ENCODE measurements around the gene VPS13D.

DNA sequence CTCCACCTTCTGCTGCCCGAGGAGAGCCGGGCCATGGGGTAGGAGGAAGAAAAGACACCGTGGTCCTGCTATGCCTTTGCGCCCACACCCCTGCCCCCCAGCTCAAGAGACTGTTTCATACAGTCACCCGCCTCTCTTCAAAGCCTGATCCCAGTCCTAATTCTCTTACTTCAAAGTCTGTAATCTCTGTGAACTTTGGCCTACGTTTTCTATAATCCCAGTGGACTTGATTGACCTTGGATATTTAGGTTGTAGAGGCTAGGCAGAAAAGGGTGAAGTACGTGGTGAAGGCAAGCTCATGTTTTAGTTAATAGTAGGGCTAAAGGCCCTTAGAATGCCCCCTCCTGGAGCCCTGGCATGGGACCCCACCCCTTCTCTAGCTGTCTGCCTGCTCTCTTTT is 28.4 kb downstream of the VPS13D start:
- no peak for TF ChIP-seq ETV6 (CRISPR knock-in tag; IDR thresholded peaks at IDR 0.05)
- no peak for TF ChIP-seq CTCF (IDR thresholded peaks at IDR 0.05)
- no peak for TF ChIP-seq ZNF138 (CRISPR knock-in tag; conservative IDR thresholded peaks at IDR 0.05)
- TF ChIP-seq FOXP1 (CRISPR knock-in tag; IDR thresholded peaks at IDR 0.05; ENCODE audit: borderline replicate concordance), result no peak
- no peak for TF ChIP-seq FOXJ3 (CRISPR knock-in tag; IDR thresholded peaks at IDR 0.05; ENCODE audit: borderline replicate concordance)

All from WTC11 (cell line).